ENCODE results near the gene GZF1.

- TF ChIP-seq CTCF (conservative IDR thresholded peaks at IDR 0.05 in 1 of 2, IDR thresholded peaks at IDR 0.05 in 1 of 2; ENCODE audit: low read depth in 1 of 2, low read length in 2 of 2), result no peak
- TF ChIP-seq EZH2 (IDR thresholded peaks at IDR 0.05; ENCODE audit: low read length, missing control alignments), result no peak
Measured at GRCh38 chr20:23358563-23358906, 3.4 kb upstream of the GZF1 start.

All from fibroblast of lung (primary cell).